ENCODE results near the gene HBS1L. TPM values are rescaled to one million over a fixed set of nuclear protein-coding genes. Genes with fewer than 3 reads are reported as not detected.

HBS1L gene
- total RNA-seq, 1 experiment from 2014 or later = 89.4 TPM

DNA sequence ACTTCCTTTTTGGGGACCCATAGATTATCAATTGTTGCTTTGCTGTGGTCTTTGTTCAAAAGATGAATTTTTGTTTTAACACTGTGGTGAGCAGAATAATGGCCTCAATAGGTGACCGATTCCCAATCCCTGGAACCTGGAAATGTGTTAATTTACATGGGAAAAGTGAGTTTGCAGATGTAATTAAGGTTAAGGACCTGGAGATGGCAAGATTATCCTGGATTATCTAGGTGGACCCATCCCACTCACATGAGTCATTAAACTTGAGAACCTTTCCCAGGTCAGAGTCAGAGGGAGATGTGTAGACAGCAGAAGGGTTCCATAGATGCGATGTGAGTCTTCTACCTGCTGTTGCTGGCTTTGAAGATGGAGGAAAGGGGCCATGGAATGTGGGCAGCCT, 36.2 kb upstream of the HBS1L start (continued):
- no peak for TF ChIP-seq TCF7L2 (IDR thresholded peaks at IDR 0.05; ENCODE audit: borderline replicate concordance, extremely low read depth, insufficient read depth, insufficient read length)
- TF ChIP-seq CEBPB (IDR thresholded peaks at IDR 0.05; ENCODE audit: low read depth) = no peak

DNA sequence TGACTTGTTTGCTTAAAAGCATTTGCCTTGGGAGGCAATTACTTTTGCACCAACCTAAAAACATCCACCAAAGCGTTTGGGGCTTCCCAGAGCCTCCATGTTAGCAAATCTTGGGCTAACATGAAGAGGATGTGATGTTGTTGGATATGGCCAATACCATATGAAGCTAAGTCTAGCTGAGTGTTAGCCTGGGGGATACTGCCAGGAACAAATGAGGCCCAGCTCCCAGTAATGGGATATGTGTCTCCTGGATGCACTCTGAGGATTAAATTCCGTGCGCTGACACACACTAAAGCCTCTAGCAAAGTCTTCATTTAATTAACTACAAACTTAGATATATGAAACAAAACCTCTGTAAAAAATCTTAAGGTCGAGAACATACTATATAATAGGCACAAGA, 35.3 kb upstream of the HBS1L start:
- no peak for DNase-seq (ENCODE audit: low read depth, low spot score)
- Histone ChIP-seq H3K4me3 (replicated peaks in 1 of 2; ENCODE audit: low read depth in 1 of 2, low read length in 2 of 2) (no peak overlapping the region), H3K27ac (ENCODE audit: low read depth, low read length) (no peak overlapping the region), H3K9me3 (ENCODE audit: control insufficient read depth in 1 of 2, insufficient read depth in 1 of 2, low read depth in 1 of 2, low read length in 2 of 2) (no peaks in the 10 kb centered on the region), H3K4me1 (ENCODE audit: control insufficient read depth in 1 of 2, insufficient read depth in 2 of 2, low read length in 2 of 2) (no peaks in the 10 kb centered on the region; a peak in 1 of 4 replicates), H3K36me3 (ENCODE audit: control insufficient read depth in 1 of 2, insufficient read depth in 2 of 2, low read length in 2 of 2) (no peaks in the 10 kb centered on the region), H3K9ac (ENCODE audit: low read length) (no peak overlapping the region), H3K79me2 (ENCODE audit: insufficient read depth, low read length) (no peaks in the 10 kb centered on the region), H2AFZ (ENCODE audit: low read depth, low read length, poor library complexity, severe bottlenecking) (no peak overlapping the region), H4K20me1 (ENCODE audit: insufficient read depth) (no peaks in the 10 kb centered on the region), H3K9me2 (ENCODE audit: insufficient read depth) (no peaks in the 10 kb centered on the region), H3K27me3 (ENCODE audit: insufficient read depth, low read length) (no peaks in the 10 kb centered on the region), H3K4me2 (ENCODE audit: low read length) (no peak overlapping the region)
- ChIA-PET RAD21 (ENCODE audit: low non-redundant PET in 1 of 2, low total read pairs in 2 of 2, uncharacterized antibody in 2 of 2, unreplicated experiment in 2 of 2) (no interaction called here), POLR2A (no interaction called here), CTCF (interaction anchor here (0.7 to 1.0 kb wide), 2 partner anchors 9 to 15 kb away, joined by 4 read pairs; no protein-coding TSS in a partner anchor)
- TF ChIP-seq, protein P1, sequence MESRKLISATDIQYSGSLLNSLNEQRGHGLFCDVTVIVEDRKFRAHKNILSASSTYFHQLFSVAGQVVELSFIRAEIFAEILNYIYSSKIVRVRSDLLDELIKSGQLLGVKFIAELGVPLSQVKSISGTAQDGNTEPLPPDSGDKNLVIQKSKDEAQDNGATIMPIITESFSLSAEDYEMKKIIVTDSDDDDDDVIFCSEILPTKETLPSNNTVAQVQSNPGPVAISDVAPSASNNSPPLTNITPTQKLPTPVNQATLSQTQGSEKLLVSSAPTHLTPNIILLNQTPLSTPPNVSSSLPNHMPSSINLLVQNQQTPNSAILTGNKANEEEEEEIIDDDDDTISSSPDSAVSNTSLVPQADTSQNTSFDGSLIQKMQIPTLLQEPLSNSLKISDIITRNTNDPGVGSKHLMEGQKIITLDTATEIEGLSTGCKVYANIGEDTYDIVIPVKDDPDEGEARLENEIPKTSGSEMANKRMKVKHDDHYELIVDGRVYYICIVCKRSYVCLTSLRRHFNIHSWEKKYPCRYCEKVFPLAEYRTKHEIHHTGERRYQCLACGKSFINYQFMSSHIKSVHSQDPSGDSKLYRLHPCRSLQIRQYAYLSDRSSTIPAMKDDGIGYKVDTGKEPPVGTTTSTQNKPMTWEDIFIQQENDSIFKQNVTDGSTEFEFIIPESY (IDR thresholded peaks at IDR 0.05; ENCODE audit: extremely low read depth, insufficient replicate concordance, low read length) = no peak
- TF ChIP-seq CEBPB (IDR thresholded peaks at IDR 0.05; ENCODE audit: low read depth) = no peak
- no peak for TF ChIP-seq SIN3A (IDR thresholded peaks at IDR 0.05; ENCODE audit: low read depth)
- no peak for TF ChIP-seq CTCF (IDR thresholded peaks at IDR 0.05 in 2 of 3, conservative IDR thresholded peaks at IDR 0.05 in 1 of 3; ENCODE audit: borderline replicate concordance in 1 of 3, insufficient read depth in 1 of 3, low read depth in 2 of 3, low read length in 2 of 3)
- no peak for TF ChIP-seq SP1 (IDR thresholded peaks at IDR 0.05; ENCODE audit: low read depth)
- TF ChIP-seq EZH2phosphoT487 (IDR thresholded peaks at IDR 0.05; ENCODE audit: borderline replicate concordance) = no peak
- no peak for TF ChIP-seq YY1 (IDR thresholded peaks at IDR 0.05; ENCODE audit: extremely low read depth, insufficient replicate concordance, low read depth, low read length)
- TF ChIP-seq POLR2A (IDR thresholded peaks at IDR 0.05; ENCODE audit: borderline replicate concordance, extremely low read depth, insufficient read depth, insufficient read length) = no peak
- no peak for TF ChIP-seq ZNF274 (IDR thresholded peaks at IDR 0.05; ENCODE audit: low read depth, low read length)
- no peak for TF ChIP-seq POLR2AphosphoS5 (IDR thresholded peaks at IDR 0.05; ENCODE audit: low read depth, low read length)
- no peak for TF ChIP-seq RAD21 (IDR thresholded peaks at IDR 0.05; ENCODE audit: low read depth)
- no peak for TF ChIP-seq ZFX (IDR thresholded peaks at IDR 0.05)
- TF ChIP-seq ATF3 (IDR thresholded peaks at IDR 0.05) = no peak
- no peak for ATAC-seq
- BruUV-seq (replicated peaks) = no TSS peak
- intact Hi-C loops (cut with micrococcal nuclease) = no loop called here
